Measurements from ENCODE around the gene RAP1A.

The RAP1A gene

GRCh38 chr1:111619635-111620440 is at the start of gene RAP1A:
Gene RAP1A (plus strand): TSS chr1:111619789. CDS start chr1:111691361, 71,572 bp downstream.
- peak; percentile 86 to 97 (median 89) for DNase-seq (ENCODE audit: low read depth in 3 of 3, low spot score in 1 of 3)

GRCh38 chr1:111569913-111570312 is 49.7 kb upstream of the RAP1A start:
- no peak for DNase-seq (ENCODE audit: low read depth in 3 of 3, low spot score in 1 of 3)

- DNase-seq (ENCODE audit: low read depth in 3 of 3, low spot score in 1 of 3), result peak in 1 of 3 donors; percentile 18
These were observed 48.8 kb upstream of the RAP1A start for GRCh38 chr1:111570781-111571181.

- no peak for DNase-seq (ENCODE audit: low read depth in 3 of 3, low spot score in 1 of 3)
These were observed 48.4 kb upstream of the RAP1A start for GRCh38 chr1:111571239-111571638.

- DNase-seq (ENCODE audit: low read depth in 3 of 3, low spot score in 1 of 3), result no peak
These were observed 47.6 kb upstream of the RAP1A start for GRCh38 chr1:111571987-111572386.

- DNase-seq (ENCODE audit: low read depth in 3 of 3, low spot score in 1 of 3), result no peak
These were observed 43.0 kb upstream of the RAP1A start for GRCh38 chr1:111576547-111576946.

- DNase-seq (ENCODE audit: low read depth in 3 of 3, low spot score in 1 of 3), result no peak
These were observed 41.8 kb upstream of the RAP1A start for GRCh38 chr1:111577814-111578213.

GRCh38 chr1:111581166-111581565 is 38.4 kb upstream of the RAP1A start:
- no peak for DNase-seq (ENCODE audit: low read depth in 3 of 3, low spot score in 1 of 3)

- no peak for DNase-seq (ENCODE audit: low read depth in 3 of 3, low spot score in 1 of 3)
These were observed 37.6 kb upstream of the RAP1A start for GRCh38 chr1:111582016-111582415.

- no peak for DNase-seq (ENCODE audit: low read depth in 3 of 3, low spot score in 1 of 3)
These were observed 36.7 kb upstream of the RAP1A start for GRCh38 chr1:111582644-111583618.

- DNase-seq (ENCODE audit: low read depth in 3 of 3, low spot score in 1 of 3), result no peak
These were observed 34.0 kb upstream of the RAP1A start for GRCh38 chr1:111585447-111586086.

- no peak for DNase-seq (ENCODE audit: low read depth in 3 of 3, low spot score in 1 of 3)
These were observed 33.5 kb upstream of the RAP1A start for GRCh38 chr1:111586112-111586511.

- no peak for DNase-seq (ENCODE audit: low read depth in 3 of 3, low spot score in 1 of 3)
These were observed 31.9 kb upstream of the RAP1A start for GRCh38 chr1:111587509-111588174.

- DNase-seq (ENCODE audit: low read depth in 3 of 3, low spot score in 1 of 3), result no peak
These were observed 27.7 kb upstream of the RAP1A start for GRCh38 chr1:111591937-111592336.

- peak; percentile 85 to 93 (median 86) for DNase-seq (ENCODE audit: low read depth in 3 of 3, low spot score in 1 of 3)
These were observed 26.9 kb upstream of the RAP1A start for GRCh38 chr1:111592389-111593361.

- no peak for DNase-seq (ENCODE audit: low read depth in 3 of 3, low spot score in 1 of 3)
These were observed 25.9 kb upstream of the RAP1A start for GRCh38 chr1:111593403-111594305.

- DNase-seq (ENCODE audit: low read depth in 3 of 3, low spot score in 1 of 3), result no peak
These were observed 25.3 kb upstream of the RAP1A start for GRCh38 chr1:111594306-111594693.

GRCh38 chr1:111595807-111596206 is 23.8 kb upstream of the RAP1A start:
- no peak for DNase-seq (ENCODE audit: low read depth in 3 of 3, low spot score in 1 of 3)

- peak in 1 of 3 donors; percentile 41 for DNase-seq (ENCODE audit: low read depth in 3 of 3, low spot score in 1 of 3)
These were observed 23.1 kb upstream of the RAP1A start for GRCh38 chr1:111596499-111596898.

All from stimulated activated CD4-positive, alpha-beta T cell treated with anti-CD3 and anti-CD28 coated beads, TNF-alpha, amount 100 ng/mL, for 1 hour (primary cell).